HepG2 (cell line): Measurements from ENCODE around the gene TNRC18. TPM values are rescaled to one million over a fixed set of nuclear protein-coding genes. Genes with fewer than 3 reads are reported as not detected.

Source experiments
- ATAC-seq: fragments of 200-7000 bp; cut with Tn5 transposase; 3 replicates; pipeline ENCODE4 v1.9.1; 2020; ENCODE audit warnings: mild to moderate bottlenecking, moderate library complexity
- BruUV-seq: library from RNA; stranded (reverse); fragments of 400-500 nt; replicated peaks from 2 replicates; lab custom pipeline; 2021; lab: Mats Ljungman, UMichigan
- CTCF ChIA-PET: fragments of 300-600 bp; formaldehyde crosslinking; extraction: SDS; loops from one replicate; lab custom pipeline; 2021; ENCODE audit warnings: low total read pairs, inconsistent platforms, low intra/inter-chr PET ratio; lab: Yijun Ruan, JAX
- POLR2A ChIA-PET: fragments of 350-600 bp; sonication (Branson Sonifier 250); formaldehyde crosslinking; loops from one replicate; lab custom pipeline; 2020; ENCODE audit warnings: antibody characterized with exemption, inconsistent platforms; lab: Yijun Ruan, JAX
- DNase-seq: peaks from one replicate; pipeline ENCODE4 v3.0.0-alpha.2; 2015; ENCODE audit warnings: low spot score
- FAIRE-seq: peaks from 3 replicates; lab custom pipeline; 2011; peaks lifted over from hg19 to GRCh38; lab: Jason Lieb, UNC
- H2AFZ ChIP-seq: one replicate; pipeline ENCODE4 v1.6.1; 2011; ENCODE audit warnings: low read length, inconsistent platforms
- H3K27ac ChIP-seq: fragments of 300-600 bp; 3 replicates; pipeline ENCODE4 v1.8.0; 2011; ENCODE audit warnings: mixed run types, mild to moderate bottlenecking, mixed read lengths, low read length, inconsistent platforms; ENCODE audit not compliant: insufficient read depth; ENCODE audit errors: extremely low read length
- H3K27me3 ChIP-seq, 2 experiments: fragments of 200-600 bp in 1 of 2; 2 replicates in 1 of 2; 3 replicates in 1 of 2; pipeline versions ENCODE4 v1.6.0 to v1.8.0; 2011; ENCODE audit warnings: low read length in 2 of 2, mild to moderate bottlenecking in 2 of 2, moderate library complexity in 2 of 2, inconsistent platforms in 1 of 2; ENCODE audit not compliant: insufficient read depth in 2 of 2, control insufficient read depth in 1 of 2
- H3K36me3 ChIP-seq, 2 experiments: fragments of 200-600 bp in 1 of 2; replicated peaks in 1 of 2; 2 replicates in 1 of 2; 3 replicates in 1 of 2; pipeline versions ENCODE4 v1.5.1 to v1.8.0; 2011; ENCODE audit warnings: low read length in 2 of 2, inconsistent platforms in 1 of 2; ENCODE audit not compliant: insufficient read depth in 2 of 2, control insufficient read depth in 1 of 2
- H3K4me1 ChIP-seq: 2 replicates; pipeline ENCODE4 v1.5.1; 2012; ENCODE audit warnings: low read length, inconsistent platforms; ENCODE audit not compliant: insufficient read depth
- H3K4me2 ChIP-seq: 2 replicates; pipeline ENCODE4 v1.6.0; 2011; ENCODE audit warnings: low read depth, low read length, inconsistent platforms
- H3K4me3 ChIP-seq, 3 experiments: fragments of 200-600 bp in 1 of 3; sonication (generic), shearing (Covaris generic) in 1 of 3; replicated peaks in 1 of 3; 2 replicates each; pipeline ENCODE4 v1.5.1; 2011 to 2016; ENCODE audit warnings: low read length in 3 of 3, inconsistent platforms in 2 of 3, low read depth in 2 of 3, mild to moderate bottlenecking in 2 of 3, control low read depth in 1 of 3, mixed read lengths in 1 of 3; ENCODE audit not compliant: insufficient read depth in 1 of 3
- H3K79me2 ChIP-seq: one replicate; pipeline ENCODE4 v1.6.1; 2011; ENCODE audit warnings: low read length, inconsistent platforms; ENCODE audit not compliant: insufficient read depth
- H3K9ac ChIP-seq: 2 replicates; pipeline ENCODE4 v1.6.0; 2011; ENCODE audit warnings: mild to moderate bottlenecking, low read depth, low read length, inconsistent platforms; ENCODE audit not compliant: insufficient read depth
- H3K9me3 ChIP-seq: 2 replicates; pipeline ENCODE4 v1.5.1; 2012; ENCODE audit warnings: mild to moderate bottlenecking, low read length
- H4K20me1 ChIP-seq: 2 replicates; pipeline ENCODE4 v1.6.0; 2011; ENCODE audit warnings: inconsistent platforms, mild to moderate bottlenecking, low read length, moderate library complexity; ENCODE audit not compliant: insufficient read depth
- AGO2 ChIP-seq: fragments of 200-400 bp; formaldehyde crosslinking; optimal IDR thresholded peaks from 2 replicates; pipeline ENCODE3; 2017; ENCODE audit warnings: mild to moderate bottlenecking, low read depth, low read length, moderate library complexity
- CREM ChIP-seq, 2 experiments: sonication (generic) in 1 of 2; formaldehyde crosslinking in 1 of 2; IDR thresholded peaks; 2 replicates each; pipeline versions ENCODE4 v1.4.0 to v1.6.1; 2016 to 2020; ENCODE audit warnings: antibody characterized with exemption in 1 of 2, mild to moderate bottlenecking in 1 of 2, missing genetic modification reagents in 1 of 2
- HNRNPLL ChIP-seq: fragments of 200-400 bp; formaldehyde crosslinking; IDR thresholded peaks from 2 replicates; pipeline ENCODE4 v1.6.1; 2017; ENCODE audit warnings: mild to moderate bottlenecking, low read depth, low read length; ENCODE audit not compliant: poor library complexity, severe bottlenecking
- ISL2 ChIP-seq: sonication (generic); formaldehyde crosslinking; IDR thresholded peaks from 2 replicates; pipeline ENCODE4 v1.5.0; 2020; ENCODE audit warnings: missing genetic modification reagents
- MYNN ChIP-seq: sonication (generic); formaldehyde crosslinking; IDR thresholded peaks from 2 replicates; pipeline ENCODE4 v1.4.0; 2020; ENCODE audit warnings: mild to moderate bottlenecking, low read depth, missing genetic modification reagents
- NFIC ChIP-seq: IDR thresholded peaks from 2 replicates; pipeline ENCODE4 v1.6.1; 2012; ENCODE audit warnings: mild to moderate bottlenecking, low read length, inconsistent platforms
- ZBTB21 ChIP-seq: sonication (generic); formaldehyde crosslinking; IDR thresholded peaks from 2 replicates; pipeline ENCODE4 v1.4.0; 2020; ENCODE audit warnings: missing genetic modification reagents
- ZNF577 ChIP-seq: sonication (generic); formaldehyde crosslinking; IDR thresholded peaks from 2 replicates; pipeline ENCODE4 v1.4.0; 2020; ENCODE audit warnings: mild to moderate bottlenecking, low read depth, missing genetic modification reagents, borderline replicate concordance
- WGBS: methylation state at CpG from one replicate; pipeline ENCODE4 v1.1.6; 2017; ENCODE audit warnings: low lambda C conversion rate; 5-methylcytosine and 5-hydroxymethylcytosine counted together
- in situ Hi-C: cut with HindIII; loops from 2 replicates; pipeline ENCODE4 v1.10.0; 2017; ENCODE audit warnings: low pct_unique_long_range_greater_than_20kb; ENCODE audit not compliant: extremely low pct_ligation_motif_present
- intact Hi-C: fragments of 100-400 bp; cut with micrococcal nuclease; formaldehyde crosslinking; loops from one replicate; pipeline ENCODE4 v1.10.0; 2022; ENCODE audit not compliant: unreplicated experiment
- polyA plus RNA-seq, 8 experiments: library from polyadenylated mRNA; depleted of rRNA in 3 of 8; stranded (reverse) in 7 of 8; unstranded in 1 of 8; fragments of >200 nt; fragmentation: Illumina TruSeq in 4 of 8; extraction: Trizol in 4 of 8; gene quantifications; 2 replicates each; pipeline versions ENCODE4 v1.2.1 to v1.2.3, GENCODE V29; 2011 to 2016; ENCODE audit warnings: low read depth in 4 of 8, missing spikeins in 1 of 8, mixed read lengths in 1 of 8; ENCODE audit not compliant: insufficient read depth in 1 of 8
- total RNA-seq, 5 experiments: library from RNA; depleted of rRNA; stranded (reverse); fragments of >200 nt; fragmentation: Illumina TruSeq; extraction: Trizol; gene quantifications; 2 replicates each; pipeline ENCODE4 v1.2.3, GENCODE V29; 2016; ENCODE audit warnings: low read depth in 1 of 5
- TF ChIP-seq, protein P1 (sequence below): sonication (generic); formaldehyde crosslinking; IDR thresholded peaks from 2 replicates; pipeline ENCODE4 v1.4.0; 2020; ENCODE audit warnings: mild to moderate bottlenecking, missing genetic modification reagents

The TNRC18 gene
- total and polyA plus RNA-seq, 2 of the 13 experiments (the other 11 are each of a cell fraction or from before 2014, with no cell fraction given), result 11.7 to 17.4 TPM

DNA sequence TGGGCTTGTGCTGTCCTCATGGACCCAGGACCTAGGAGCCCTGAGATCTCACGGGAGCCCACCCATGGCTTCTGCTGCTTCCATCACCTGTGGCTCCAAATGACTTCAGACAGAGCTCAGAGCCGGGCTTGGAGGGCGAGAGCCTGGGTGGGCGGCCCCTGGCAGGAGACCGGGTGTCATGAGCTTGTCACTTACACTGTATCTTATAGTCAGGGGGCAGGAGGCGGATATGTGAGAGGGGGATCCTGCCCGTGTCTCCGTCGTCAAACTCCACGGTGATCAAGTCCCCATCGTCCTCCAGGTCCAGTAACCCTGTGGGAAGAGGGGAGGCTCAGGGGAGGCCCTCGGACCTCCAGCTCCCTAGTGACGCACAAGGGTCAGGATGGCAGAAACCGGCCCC lies 107.9 kb downstream of the TNRC18 start (continued):
- TF ChIP-seq NFIC (no peak), MYNN (no peak), ISL2 (CRISPR knock-in tag) (no peak), ZBTB21 (CRISPR knock-in tag) (no peak), CREM (IDR thresholded peaks at IDR 0.05) (no peak), CREM (CRISPR knock-in tag; IDR thresholded peaks at IDR 0.05) (no peak)
- TF ChIP-seq, protein P1, sequence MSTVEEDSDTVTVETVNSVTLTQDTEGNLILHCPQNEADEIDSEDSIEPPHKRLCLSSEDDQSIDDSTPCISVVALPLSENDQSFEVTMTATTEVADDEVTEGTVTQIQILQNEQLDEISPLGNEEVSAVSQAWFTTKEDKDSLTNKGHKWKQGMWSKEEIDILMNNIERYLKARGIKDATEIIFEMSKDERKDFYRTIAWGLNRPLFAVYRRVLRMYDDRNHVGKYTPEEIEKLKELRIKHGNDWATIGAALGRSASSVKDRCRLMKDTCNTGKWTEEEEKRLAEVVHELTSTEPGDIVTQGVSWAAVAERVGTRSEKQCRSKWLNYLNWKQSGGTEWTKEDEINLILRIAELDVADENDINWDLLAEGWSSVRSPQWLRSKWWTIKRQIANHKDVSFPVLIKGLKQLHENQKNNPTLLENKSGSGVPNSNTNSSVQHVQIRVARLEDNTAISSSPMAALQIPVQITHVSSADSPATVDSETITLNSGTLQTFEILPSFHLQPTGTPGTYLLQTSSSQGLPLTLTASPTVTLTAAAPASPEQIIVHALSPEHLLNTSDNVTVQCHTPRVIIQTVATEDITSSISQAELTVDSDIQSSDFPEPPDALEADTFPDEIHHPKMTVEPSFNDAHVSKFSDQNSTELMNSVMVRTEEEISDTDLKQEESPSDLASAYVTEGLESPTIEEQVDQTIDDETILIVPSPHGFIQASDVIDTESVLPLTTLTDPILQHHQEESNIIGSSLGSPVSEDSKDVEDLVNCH (CRISPR knock-in tag), result no peak

DNA sequence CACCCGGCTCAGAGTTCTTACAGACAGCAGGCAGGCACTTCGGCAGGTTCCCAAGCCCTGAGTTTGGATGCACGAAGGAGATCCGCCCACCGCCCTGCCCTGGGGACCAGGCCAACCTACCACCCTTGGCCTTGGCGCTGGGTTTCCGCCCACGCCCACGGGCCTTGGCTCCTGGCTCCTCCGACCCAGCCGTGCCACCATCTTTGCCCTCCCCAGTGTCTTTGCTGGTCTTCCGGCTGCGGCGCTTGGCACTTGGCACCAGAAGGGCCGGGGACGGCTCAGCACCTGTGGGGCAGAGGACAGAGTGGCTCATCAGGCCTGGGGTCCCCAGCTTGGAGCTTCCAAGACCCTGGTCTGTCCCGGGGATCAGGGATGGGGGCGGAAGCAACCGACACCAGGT lies 108.8 kb downstream of the TNRC18 start:
- no peak overlapping the region for H3K4me2 ChIP-seq
- no peak for TF ChIP-seq ZNF577 (CRISPR knock-in tag)
- TF ChIP-seq AGO2, result peak; percentile 78
- TF ChIP-seq HNRNPLL, result peak; percentile 15
- H3K9me3 ChIP-seq, result peaks cover 10% of the 10 kb centered on the region; the same call in 1 of the 2 replicates
- CTCF ChIA-PET, result no interaction called here
- peaks cover 10 to 24% of the 10 kb centered on the region in 2 experiments for H3K36me3 ChIP-seq
- POLR2A ChIA-PET, result no interaction called here
- BruUV-seq, result no TSS peak
- no peak overlapping the region for H3K4me3 ChIP-seq
- ATAC-seq (no peak), FAIRE-seq (no peak), DNase-seq (no peak)
- in situ Hi-C loops, result no loop called here
- no peaks in the 10 kb centered on the region for H3K4me1 ChIP-seq
- H2AFZ ChIP-seq, result no peak overlapping the region
- no peaks in the 10 kb centered on the region for H3K79me2 ChIP-seq
- no peaks in the 10 kb centered on the region for H4K20me1 ChIP-seq
- no peak overlapping the region for H3K9ac ChIP-seq
- 98% methylated on average over 10 of the region's 19 CpGs for WGBS
- intact Hi-C loops, result no loop called here
- H3K27ac ChIP-seq, result no peak overlapping the region
- H3K27me3 ChIP-seq, result no peaks in the 10 kb centered on the region
